Uterus (tissue), 2 donors: ENCODE data around the gene HSD17B4.

Experiments
- CTCF ChIP-seq, 4 experiments: fragments of 200-600 bp in 2 of 4; fragments of 450-650 bp in 2 of 4; sonication (generic) in 2 of 4; IDR thresholded peaks; one replicate each; pipeline ENCODE4 v1.5.1; 2016 to 2019; ENCODE audit warnings: antibody characterized with exemption in 4 of 4, mild to moderate bottlenecking in 2 of 4, moderate library complexity in 1 of 4
- POLR2A ChIP-seq, 2 donors: fragments of 450-650 bp; IDR thresholded peaks; one replicate each; pipeline ENCODE4 v1.6.1; 2016; ENCODE audit warnings: antibody characterized with exemption in 2 of 2, mild to moderate bottlenecking in 1 of 2, moderate library complexity in 1 of 2

GRCh38 chr5:119426057-119426456 lies 26.2 kb upstream of the HSD17B4 start:
- TF ChIP-seq CTCF (IDR thresholded peaks at IDR 0.05), result no peak
- TF ChIP-seq POLR2A (IDR thresholded peaks at IDR 0.05), result no peak
